Activated CD4-positive, alpha-beta T cell treated with anti-CD3 and anti-CD28 coated beads, Interleukin-2, amount 50 U/mL, for 48 hours (primary cell): ENCODE results near the gene NR2E3.
"Not testable (repeated sequence)": the region's sequence is repeated elsewhere in the genome, so short reads cannot be mapped to it uniquely, and the experiment has no call there.

Experiments
- DNase-seq, 2 experiments: peaks; one replicate each; pipeline ENCODE4 v3.0.0-alpha.2; 2020

The NR2E3 gene

GRCh38 chr15:71817351-71817750 is 7.0 kb downstream of the NR2E3 start:
- no peak for DNase-seq

- no peak for DNase-seq
These were observed 9.8 kb downstream of the NR2E3 start for GRCh38 chr15:71820127-71820526.

GRCh38 chr15:71821547-71822129 is 11.3 kb downstream of the NR2E3 start:
- DNase-seq: no peak

DNA sequence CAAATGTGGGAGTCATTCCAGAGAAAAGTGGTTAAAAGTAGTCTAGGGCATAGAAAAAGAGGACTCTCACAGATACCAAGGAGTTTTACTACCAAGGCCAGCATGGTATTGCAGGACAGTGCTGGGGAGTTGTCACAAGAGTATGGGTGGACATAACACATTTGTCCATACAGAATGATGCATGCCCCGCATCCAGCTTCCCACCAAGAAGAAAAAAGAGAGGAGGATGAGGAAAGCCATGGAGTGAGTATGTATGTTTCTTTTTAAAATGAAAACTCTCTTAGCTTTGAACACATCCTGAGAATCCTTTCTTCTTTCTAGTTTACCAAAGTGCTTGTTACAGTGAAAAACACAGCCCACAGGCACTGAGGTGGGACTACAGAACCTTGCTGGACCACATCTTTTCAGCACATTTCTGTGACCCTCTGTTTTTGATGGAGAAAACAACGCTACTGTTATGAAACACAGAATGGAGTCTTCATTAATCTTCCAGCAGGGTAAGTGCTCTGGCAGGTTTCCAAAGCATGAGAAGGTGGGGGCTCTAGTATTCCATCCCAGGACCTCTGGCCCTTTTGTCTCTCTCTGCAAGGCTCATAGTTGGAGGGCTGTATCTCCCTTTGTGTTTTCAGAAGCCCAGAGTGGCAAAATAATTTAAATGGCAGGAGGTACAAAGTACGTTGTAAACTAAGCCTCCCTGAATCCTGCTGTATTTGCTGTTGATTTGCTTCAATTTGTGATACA is 12.7 kb downstream of the NR2E3 start:
- no peak for DNase-seq

DNA sequence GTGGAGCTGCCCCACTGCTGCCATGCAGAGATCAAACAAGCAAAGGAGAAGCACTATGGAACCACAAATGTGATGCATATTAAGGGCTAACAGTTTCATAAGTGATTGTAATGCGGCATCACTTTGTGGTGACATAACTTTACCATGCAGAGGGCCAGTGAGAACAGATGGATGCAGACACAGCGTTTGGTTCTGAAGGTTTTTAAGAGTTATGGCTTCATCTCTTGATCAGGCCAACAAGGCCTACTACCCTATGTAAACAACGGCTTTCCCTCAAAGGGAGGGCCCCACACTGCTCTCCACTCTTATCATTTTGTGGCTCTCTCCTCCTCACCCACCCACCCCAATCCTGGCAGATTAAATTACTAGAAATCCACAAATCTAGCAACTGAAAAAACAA is 13.4 kb downstream of the NR2E3 start:
- no peak for DNase-seq

DNA sequence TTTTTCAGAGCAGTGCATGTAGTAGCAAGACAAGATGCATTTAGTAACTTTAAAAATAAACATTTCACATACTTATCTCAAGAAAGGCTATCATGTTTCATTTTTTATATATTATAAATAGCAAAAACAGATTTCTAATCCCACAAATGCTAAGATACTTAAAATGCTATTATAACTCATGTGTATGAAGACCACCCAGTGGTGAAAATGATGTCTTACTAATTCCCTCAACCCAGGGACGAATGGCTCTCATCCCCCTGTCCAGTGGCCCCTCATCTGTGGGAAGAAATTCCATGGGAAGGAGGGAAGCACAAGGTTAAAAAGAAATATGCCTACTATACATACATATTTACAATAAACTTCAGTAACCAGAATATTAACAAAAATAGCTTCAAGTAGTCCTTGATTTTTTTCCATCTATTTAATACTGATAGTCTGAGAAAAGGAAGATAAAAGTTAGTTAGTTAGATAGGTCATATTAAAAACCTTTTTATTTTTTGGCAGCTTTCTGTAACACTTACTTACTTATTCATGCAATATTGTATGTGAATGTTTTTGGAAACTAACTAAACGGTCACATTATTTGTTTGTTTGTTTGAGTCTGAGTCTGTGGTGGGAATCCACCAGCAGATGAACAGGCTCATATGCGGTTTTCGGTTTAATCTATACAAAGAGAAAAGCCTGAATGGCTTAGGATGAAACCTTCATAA is 14.8 kb downstream of the NR2E3 start:
- no peak for DNase-seq

- DNase-seq: no peak
These were observed 15.8 kb downstream of the NR2E3 start for GRCh38 chr15:71826196-71826595.

DNA sequence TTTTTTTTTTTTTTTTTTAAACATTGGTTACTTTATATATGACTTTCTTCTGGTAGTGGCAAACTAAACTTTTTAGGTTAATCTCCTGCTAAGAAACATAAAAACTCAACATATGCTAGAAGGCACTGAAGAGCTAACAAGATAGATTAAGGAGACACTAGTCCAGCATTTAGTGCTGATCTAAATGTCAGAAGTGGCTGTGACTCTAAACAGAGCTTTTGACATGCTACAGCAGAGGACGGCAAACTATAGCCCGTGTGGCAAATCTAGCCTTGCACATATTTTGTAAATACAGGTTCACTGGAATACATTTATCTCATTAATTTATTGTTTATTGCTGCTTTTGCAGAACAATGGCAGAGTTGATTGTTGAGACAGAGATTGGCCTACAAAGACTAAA is 20.6 kb downstream of the NR2E3 start:
- DNase-seq: no peak

- no peak for DNase-seq
These were observed 31.2 kb downstream of the NR2E3 start for GRCh38 chr15:71841563-71841962.

DNA sequence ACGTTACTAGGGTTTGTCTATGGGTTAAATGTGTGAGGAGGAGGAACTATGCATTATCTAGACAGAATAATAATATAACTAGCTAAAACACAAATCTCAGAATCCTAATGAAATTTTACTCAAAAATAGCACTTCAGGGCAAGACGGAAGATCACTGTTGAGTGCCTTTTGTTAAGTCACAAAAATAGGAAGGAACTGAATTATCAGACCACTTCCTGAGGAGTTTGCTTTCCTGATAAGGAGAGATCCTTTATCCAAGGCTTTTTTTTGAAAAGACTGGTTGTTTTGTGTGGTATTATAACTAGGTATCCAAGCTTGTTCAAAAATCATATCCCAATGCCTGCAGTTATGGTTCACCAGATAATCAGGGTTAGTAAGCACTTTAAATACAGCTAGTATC is 34.6 kb downstream of the NR2E3 start:
- no peak for DNase-seq

DNA sequence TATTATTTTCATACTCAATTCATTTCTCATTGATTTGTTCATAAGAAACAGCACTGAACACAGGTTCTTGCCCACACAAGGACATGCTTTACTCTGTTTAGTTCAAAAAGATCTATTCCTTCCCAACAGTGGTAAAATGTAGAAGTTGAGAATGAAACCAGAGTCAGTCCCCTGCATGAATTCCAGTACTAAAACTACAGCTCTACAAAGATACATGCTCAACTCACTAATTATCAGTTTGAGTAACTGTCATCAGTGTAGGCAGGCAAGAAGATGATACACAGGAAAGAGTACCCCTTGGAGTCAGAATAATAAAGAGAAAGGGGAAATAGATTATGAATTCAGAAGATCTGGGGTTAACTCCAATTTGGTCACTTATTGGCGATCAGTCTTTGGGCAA is 43.2 kb downstream of the NR2E3 start:
- DNase-seq: no peak

DNA sequence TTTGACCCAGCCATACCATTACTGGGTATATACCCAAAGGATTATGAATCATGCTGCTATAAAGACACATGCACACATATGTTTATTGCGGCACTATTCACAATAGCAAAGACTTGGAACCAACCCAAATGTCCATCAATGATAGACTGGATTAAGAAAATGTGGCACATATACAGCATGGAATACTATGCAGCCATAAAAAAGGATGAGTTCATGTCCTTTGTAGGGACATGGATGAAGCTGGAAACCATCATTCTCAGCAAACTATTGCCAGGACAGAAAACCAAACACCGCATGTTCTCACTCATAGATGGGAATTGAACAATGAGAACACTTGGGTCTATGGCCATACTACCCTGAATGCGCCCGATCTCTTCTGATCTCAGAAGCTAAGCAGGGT is 47.9 kb downstream of the NR2E3 start:
- not testable (repeated sequence) for DNase-seq
